Neural cell (in vitro differentiated cells): ENCODE measurements around the gene TUBGCP2.

Source experiments
- EP300 ChIP-seq: fragments of 450-650 bp; conservative IDR thresholded peaks from 2 replicates; pipeline ENCODE4 v1.6.1; 2014; ENCODE audit warnings: antibody characterized with exemption, mild to moderate bottlenecking, moderate library complexity; ENCODE audit not compliant: poor library complexity, severe bottlenecking
- SMC3 ChIP-seq: fragments of 450-650 bp; conservative IDR thresholded peaks from 2 replicates; pipeline ENCODE4 v1.6.1; 2014; ENCODE audit warnings: antibody characterized with exemption, mild to moderate bottlenecking, moderate library complexity; ENCODE audit not compliant: poor library complexity
- TF ChIP-seq, protein P1 (sequence below): fragments of 450-650 bp; IDR thresholded peaks from 2 replicates; pipeline ENCODE4 v1.5.1; 2014; ENCODE audit warnings: antibody characterized with exemption, mild to moderate bottlenecking, moderate library complexity; ENCODE audit not compliant: poor library complexity, severe bottlenecking
- TF ChIP-seq, protein P2 (sequence below): IDR thresholded peaks from 2 replicates; pipeline ENCODE4 v1.6.1; 2012; ENCODE audit warnings: borderline replicate concordance

- TF ChIP-seq, protein P1, sequence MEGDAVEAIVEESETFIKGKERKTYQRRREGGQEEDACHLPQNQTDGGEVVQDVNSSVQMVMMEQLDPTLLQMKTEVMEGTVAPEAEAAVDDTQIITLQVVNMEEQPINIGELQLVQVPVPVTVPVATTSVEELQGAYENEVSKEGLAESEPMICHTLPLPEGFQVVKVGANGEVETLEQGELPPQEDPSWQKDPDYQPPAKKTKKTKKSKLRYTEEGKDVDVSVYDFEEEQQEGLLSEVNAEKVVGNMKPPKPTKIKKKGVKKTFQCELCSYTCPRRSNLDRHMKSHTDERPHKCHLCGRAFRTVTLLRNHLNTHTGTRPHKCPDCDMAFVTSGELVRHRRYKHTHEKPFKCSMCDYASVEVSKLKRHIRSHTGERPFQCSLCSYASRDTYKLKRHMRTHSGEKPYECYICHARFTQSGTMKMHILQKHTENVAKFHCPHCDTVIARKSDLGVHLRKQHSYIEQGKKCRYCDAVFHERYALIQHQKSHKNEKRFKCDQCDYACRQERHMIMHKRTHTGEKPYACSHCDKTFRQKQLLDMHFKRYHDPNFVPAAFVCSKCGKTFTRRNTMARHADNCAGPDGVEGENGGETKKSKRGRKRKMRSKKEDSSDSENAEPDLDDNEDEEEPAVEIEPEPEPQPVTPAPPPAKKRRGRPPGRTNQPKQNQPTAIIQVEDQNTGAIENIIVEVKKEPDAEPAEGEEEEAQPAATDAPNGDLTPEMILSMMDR = no peak
- TF ChIP-seq, protein P2, sequence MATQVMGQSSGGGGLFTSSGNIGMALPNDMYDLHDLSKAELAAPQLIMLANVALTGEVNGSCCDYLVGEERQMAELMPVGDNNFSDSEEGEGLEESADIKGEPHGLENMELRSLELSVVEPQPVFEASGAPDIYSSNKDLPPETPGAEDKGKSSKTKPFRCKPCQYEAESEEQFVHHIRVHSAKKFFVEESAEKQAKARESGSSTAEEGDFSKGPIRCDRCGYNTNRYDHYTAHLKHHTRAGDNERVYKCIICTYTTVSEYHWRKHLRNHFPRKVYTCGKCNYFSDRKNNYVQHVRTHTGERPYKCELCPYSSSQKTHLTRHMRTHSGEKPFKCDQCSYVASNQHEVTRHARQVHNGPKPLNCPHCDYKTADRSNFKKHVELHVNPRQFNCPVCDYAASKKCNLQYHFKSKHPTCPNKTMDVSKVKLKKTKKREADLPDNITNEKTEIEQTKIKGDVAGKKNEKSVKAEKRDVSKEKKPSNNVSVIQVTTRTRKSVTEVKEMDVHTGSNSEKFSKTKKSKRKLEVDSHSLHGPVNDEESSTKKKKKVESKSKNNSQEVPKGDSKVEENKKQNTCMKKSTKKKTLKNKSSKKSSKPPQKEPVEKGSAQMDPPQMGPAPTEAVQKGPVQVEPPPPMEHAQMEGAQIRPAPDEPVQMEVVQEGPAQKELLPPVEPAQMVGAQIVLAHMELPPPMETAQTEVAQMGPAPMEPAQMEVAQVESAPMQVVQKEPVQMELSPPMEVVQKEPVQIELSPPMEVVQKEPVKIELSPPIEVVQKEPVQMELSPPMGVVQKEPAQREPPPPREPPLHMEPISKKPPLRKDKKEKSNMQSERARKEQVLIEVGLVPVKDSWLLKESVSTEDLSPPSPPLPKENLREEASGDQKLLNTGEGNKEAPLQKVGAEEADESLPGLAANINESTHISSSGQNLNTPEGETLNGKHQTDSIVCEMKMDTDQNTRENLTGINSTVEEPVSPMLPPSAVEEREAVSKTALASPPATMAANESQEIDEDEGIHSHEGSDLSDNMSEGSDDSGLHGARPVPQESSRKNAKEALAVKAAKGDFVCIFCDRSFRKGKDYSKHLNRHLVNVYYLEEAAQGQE = no peak
- no peak for TF ChIP-seq EP300
- no peak for TF ChIP-seq SMC3
Measured at GRCh38 chr10:133313192-133313591, 4.5 kb upstream of the TUBGCP2 start.
